Measurements from ENCODE around the gene USP26. TPM values are rescaled to one million over a fixed set of nuclear protein-coding genes. Genes with fewer than 3 reads are reported as not detected.
"Not testable (repeated sequence)": the region's sequence is repeated elsewhere in the genome, so short reads cannot be mapped to it uniquely, and the experiment has no call there.

Gene USP26
- polyA plus RNA-seq, 3 donors from 2014 or later = not detected

GRCh38 chrX:133056341-133056740, 40.6 kb downstream of the USP26 start:
- no peak for DNase-seq
- no peak overlapping the region for H3K27ac Mint-ChIP-seq
- H3K9me3 Mint-ChIP-seq = no peaks in the 10 kb centered on the region
- peaks cover 0 to 16% (median 5%) of the 10 kb centered on the region in 3 donors for H3K27me3 Mint-ChIP-seq (ENCODE audit: low read depth in 3 of 3)
- H3K4me1 Mint-ChIP-seq = no peaks in the 10 kb centered on the region
- no peaks in the 10 kb centered on the region for H3K36me3 Mint-ChIP-seq
- no peak overlapping the region for H3K4me3 Mint-ChIP-seq

DNA sequence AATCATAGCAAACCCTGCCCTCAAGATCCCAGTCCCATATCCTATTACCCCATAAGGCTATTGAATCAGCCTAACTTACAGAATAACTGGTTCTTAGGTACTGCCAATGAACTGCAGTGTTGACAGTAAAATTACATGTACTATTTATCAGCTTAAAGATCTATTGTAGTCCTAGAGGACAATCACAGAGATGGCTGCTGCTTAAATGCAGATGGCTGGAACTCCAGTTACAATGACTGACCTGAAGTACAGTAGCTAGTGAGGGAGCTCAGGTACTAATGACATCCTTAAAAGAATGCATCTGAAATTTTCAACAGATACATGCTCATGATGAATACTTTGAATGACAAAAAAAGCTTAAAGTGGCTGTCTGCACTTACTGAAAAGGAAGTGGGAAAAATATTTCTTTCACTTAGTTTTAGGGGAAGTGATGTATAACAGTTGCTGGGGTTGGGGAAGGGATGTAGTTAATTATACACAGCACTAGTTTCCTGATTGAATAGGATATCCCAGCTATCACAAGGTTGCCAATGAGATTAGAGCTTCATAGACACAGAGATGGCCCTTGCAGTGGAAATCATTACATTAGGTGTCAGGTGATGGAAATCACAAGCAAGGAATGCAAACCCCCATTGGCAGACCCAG, 42.0 kb downstream of the USP26 start:
- no peak overlapping the region for H3K4me3 Mint-ChIP-seq
- peaks cover 3 to 18% (median 5%) of the 10 kb centered on the region in 3 donors for H3K27me3 Mint-ChIP-seq (ENCODE audit: low read depth in 3 of 3)
- H3K27ac Mint-ChIP-seq = no peak overlapping the region
- no peaks in the 10 kb centered on the region for H3K9me3 Mint-ChIP-seq
- no peaks in the 10 kb centered on the region for H3K36me3 Mint-ChIP-seq
- no peaks in the 10 kb centered on the region for H3K4me1 Mint-ChIP-seq
- no peak for DNase-seq

- Mint-ChIP-seq H3K9me3 (no peaks in the 10 kb centered on the region), H3K4me1 (no peaks in the 10 kb centered on the region), H3K27ac (no peak overlapping the region), H3K27me3 (ENCODE audit: low read depth in 3 of 3) (peaks cover 3 to 19% (median 5%) of the 10 kb centered on the region in 3 donors), H3K36me3 (no peaks in the 10 kb centered on the region), H3K4me3 (no peak overlapping the region)
- no peak for DNase-seq
Observed at GRCh38 chrX:133053861-133054598, 42.9 kb downstream of the USP26 start.

GRCh38 chrX:133048751-133049150, 48.2 kb downstream of the USP26 start:
- Mint-ChIP-seq H3K27ac (no peak overlapping the region), H3K36me3 (no peaks in the 10 kb centered on the region), H3K4me1 (no peaks in the 10 kb centered on the region), H3K27me3 (ENCODE audit: low read depth in 3 of 3) (peaks cover 0 to 13% (median 7%) of the 10 kb centered on the region in 3 donors), H3K4me3 (no peak overlapping the region), H3K9me3 (no peaks in the 10 kb centered on the region)
- no peak for DNase-seq

DNA sequence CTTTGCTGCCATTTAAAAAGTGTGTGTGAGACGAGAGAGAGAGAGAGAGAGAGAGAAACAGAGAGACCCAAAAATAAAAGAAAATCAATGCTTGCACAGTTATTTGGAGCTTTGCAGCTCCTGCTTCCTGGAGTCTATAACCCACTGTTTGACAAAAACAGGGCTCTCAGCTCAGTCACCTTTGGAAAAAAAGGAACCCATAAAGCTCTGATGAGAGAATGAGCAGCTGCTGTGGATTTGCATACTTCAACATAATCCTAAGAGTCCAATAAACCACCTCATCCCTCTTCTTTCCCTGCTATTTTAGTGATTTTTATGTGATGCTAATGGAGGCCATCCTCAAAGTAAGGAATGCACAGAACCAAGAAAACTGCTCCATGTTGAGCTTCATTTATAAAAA, 50.3 kb downstream of the USP26 start:
- Mint-ChIP-seq H3K4me1 (no peaks in the 10 kb centered on the region), H3K27me3 (ENCODE audit: low read depth in 3 of 3) (peaks cover 0 to 11% (median 8%) of the 10 kb centered on the region in 3 donors), H3K36me3 (no peaks in the 10 kb centered on the region), H3K27ac (no peak overlapping the region), H3K9me3 (no peaks in the 10 kb centered on the region), H3K4me3 (no peak overlapping the region)
- no peak for DNase-seq

- Mint-ChIP-seq H3K4me3 (no peak overlapping the region), H3K27ac (no peak overlapping the region), H3K27me3 (ENCODE audit: low read depth in 3 of 3) (peaks cover 0 to 9% (median 8%) of the 10 kb centered on the region in 3 donors), H3K4me1 (no peaks in the 10 kb centered on the region), H3K9me3 (no peaks in the 10 kb centered on the region), H3K36me3 (no peaks in the 10 kb centered on the region)
- DNase-seq = no peak
Observed at GRCh38 chrX:133045986-133046385, 50.9 kb downstream of the USP26 start.

DNA sequence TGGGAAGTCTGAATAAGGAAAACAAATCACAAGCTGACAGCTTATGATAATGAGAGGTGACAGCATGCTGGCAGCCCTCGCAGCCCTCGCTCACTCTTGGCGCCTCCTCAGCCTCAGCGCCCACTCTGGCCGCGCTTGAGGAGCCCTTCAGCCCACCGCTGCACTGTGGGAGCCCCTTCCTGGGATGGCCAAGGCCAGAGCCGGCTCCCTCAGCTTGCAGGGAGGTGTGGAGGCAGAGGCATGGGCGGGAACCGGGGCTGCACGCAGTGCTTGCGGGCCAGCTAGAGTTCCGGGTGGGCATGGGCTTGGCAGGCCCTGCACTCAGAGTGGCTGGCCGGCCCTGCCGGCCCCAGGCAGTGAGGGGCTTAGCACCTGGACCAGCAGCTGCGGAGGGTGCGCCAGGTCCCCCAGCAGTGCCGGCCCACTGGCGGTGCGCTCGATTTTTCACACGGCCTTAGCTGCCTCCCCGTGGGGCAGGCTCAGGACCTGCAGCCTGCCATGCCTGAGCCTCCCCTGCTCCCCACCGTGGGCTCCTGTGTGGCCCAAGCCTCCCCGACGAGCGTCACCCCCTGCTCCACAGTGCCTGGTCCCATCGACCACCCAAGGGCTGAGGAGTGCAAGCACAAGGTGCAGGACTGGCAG, 52.6 kb downstream of the USP26 start:
- not testable (repeated sequence) for H3K4me3 Mint-ChIP-seq, H3K27ac Mint-ChIP-seq, H3K36me3 Mint-ChIP-seq, DNase-seq, H3K9me3 Mint-ChIP-seq, H3K4me1 Mint-ChIP-seq
- H3K27me3 Mint-ChIP-seq (ENCODE audit: low read depth in 3 of 3) = peaks cover 3 to 12% (median 5%) of the 10 kb centered on the region in 3 donors

DNA sequence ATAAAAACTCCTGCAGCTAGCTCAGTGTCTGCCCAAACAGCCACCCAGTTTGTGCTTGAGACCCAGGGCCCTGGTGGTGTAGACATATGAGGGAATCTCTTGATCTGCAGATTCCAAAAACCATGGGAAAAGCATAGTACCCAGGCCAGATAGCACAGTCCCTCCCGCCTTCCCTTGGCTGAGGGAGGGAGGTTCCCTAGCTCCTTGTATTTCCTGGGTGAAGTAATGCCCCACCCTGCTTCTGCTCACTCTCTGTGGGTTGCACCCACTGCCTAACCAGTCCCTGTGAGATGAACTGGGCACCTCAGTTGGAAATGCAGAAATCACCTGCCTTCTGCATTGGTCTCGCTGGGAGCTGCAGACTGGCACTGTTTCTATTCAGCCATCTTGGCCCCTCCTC, 54.6 kb downstream of the USP26 start:
- Mint-ChIP-seq H3K36me3 (no peaks in the 10 kb centered on the region), H3K27me3 (ENCODE audit: low read depth in 3 of 3) (peaks cover 1 to 14% (median 3%) of the 10 kb centered on the region in 3 donors), H3K4me1 (no peaks in the 10 kb centered on the region)

DNA sequence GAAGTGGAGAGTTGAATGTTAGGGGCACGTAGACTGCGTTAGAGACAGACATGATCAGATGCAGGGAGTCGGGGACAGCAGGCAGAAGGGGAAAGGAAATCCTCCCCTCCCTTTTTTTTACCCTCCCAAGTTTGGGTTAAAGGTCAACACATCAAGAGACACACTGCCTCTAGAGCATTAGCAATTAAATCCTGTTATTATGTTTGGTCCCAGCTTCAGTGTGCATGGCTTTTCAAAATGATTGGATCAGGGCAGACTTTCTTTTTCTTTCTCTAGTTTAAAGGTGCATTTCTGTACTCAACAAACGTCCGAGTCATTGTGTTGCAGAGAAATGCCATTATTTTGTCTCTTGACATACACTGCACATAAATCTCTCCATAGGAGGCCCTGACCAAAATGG, 63.9 kb downstream of the USP26 start:
- DNase-seq = no peak
- no peaks in the 10 kb centered on the region for H3K4me1 Mint-ChIP-seq
- H3K9me3 Mint-ChIP-seq = no peaks in the 10 kb centered on the region
- no peaks in the 10 kb centered on the region for H3K36me3 Mint-ChIP-seq
- H3K4me3 Mint-ChIP-seq = no peak overlapping the region
- H3K27me3 Mint-ChIP-seq (ENCODE audit: low read depth in 3 of 3) = peaks cover 5 to 19% (median 5%) of the 10 kb centered on the region in 3 donors
- no peak overlapping the region for H3K27ac Mint-ChIP-seq

More for the DNA sequence above, 54.6 kb downstream of the USP26 start:
- Mint-ChIP-seq H3K4me3 (no peak overlapping the region), H3K9me3 (peaks cover 0 to 4% (median 0%) of the 10 kb centered on the region in 6 donors), H3K27ac (no peak overlapping the region)
- no peak for DNase-seq

DNA sequence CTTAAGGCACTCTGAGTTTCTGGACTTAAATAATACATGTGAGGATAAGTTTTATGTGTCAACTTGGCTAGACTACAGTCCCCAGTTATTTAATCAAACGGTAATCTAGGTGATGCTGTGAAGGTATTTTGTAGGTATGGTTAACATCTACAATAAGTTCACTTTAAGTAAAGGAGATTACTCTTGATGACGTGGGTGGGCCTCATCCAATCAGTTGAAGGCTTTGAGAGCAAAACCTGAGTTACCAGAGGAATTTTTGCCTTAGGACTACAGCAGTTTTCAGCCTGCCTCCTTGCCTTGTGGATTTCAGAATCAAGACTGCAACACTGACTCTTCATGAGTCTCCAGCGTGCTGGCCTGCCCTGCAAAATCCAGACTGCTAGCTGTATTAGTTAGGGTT, 78.7 kb downstream of the USP26 start:
- H3K4me3 Mint-ChIP-seq = no peak overlapping the region

GRCh38 chrX:133007458-133007857, 89.5 kb downstream of the USP26 start:
- peaks cover 0 to 1% (median 0%) of the 10 kb centered on the region in 6 donors for H3K9me3 Mint-ChIP-seq
- H3K36me3 Mint-ChIP-seq = no peaks in the 10 kb centered on the region
- no peaks in the 10 kb centered on the region for H3K4me1 Mint-ChIP-seq
- DNase-seq = no peak
- H3K27ac Mint-ChIP-seq = no peak overlapping the region
- H3K4me3 Mint-ChIP-seq = no peak overlapping the region
- peaks cover 3 to 9% (median 5%) of the 10 kb centered on the region in 3 donors for H3K27me3 Mint-ChIP-seq (ENCODE audit: low read depth in 3 of 3)

More for the DNA sequence above, 78.7 kb downstream of the USP26 start:
- Mint-ChIP-seq H3K27me3 (ENCODE audit: low read depth in 3 of 3) (peaks cover 0 to 9% (median 0%) of the 10 kb centered on the region in 3 donors), H3K27ac (no peak overlapping the region), H3K9me3 (no peaks in the 10 kb centered on the region), H3K36me3 (no peaks in the 10 kb centered on the region), H3K4me1 (no peaks in the 10 kb centered on the region)
- no peak for DNase-seq

- DNase-seq = no peak
- Mint-ChIP-seq H3K27ac (no peak overlapping the region), H3K9me3 (peaks cover 0 to 1% (median 0%) of the 10 kb centered on the region in 6 donors), H3K4me1 (no peaks in the 10 kb centered on the region), H3K27me3 (ENCODE audit: low read depth in 3 of 3) (peaks cover 3 to 16% (median 5%) of the 10 kb centered on the region in 3 donors), H3K4me3 (no peak overlapping the region), H3K36me3 (no peaks in the 10 kb centered on the region)
Observed at GRCh38 chrX:133005616-133006015, 91.3 kb downstream of the USP26 start.

GRCh38 chrX:133005042-133005441, 91.9 kb downstream of the USP26 start:
- no peak for DNase-seq
- Mint-ChIP-seq H3K36me3 (no peaks in the 10 kb centered on the region), H3K27me3 (ENCODE audit: low read depth in 3 of 3) (peaks cover 3 to 16% (median 5%) of the 10 kb centered on the region in 3 donors), H3K4me1 (no peaks in the 10 kb centered on the region), H3K9me3 (peaks cover 0 to 1% (median 0%) of the 10 kb centered on the region in 6 donors), H3K27ac (no peak overlapping the region), H3K4me3 (no peak overlapping the region)

- no peak overlapping the region for H3K4me3 Mint-ChIP-seq
- H3K27ac Mint-ChIP-seq = no peak overlapping the region
- DNase-seq = no peak
- no peaks in the 10 kb centered on the region for H3K36me3 Mint-ChIP-seq
- peaks cover 0 to 10% (median 4%) of the 10 kb centered on the region in 3 donors for H3K27me3 Mint-ChIP-seq (ENCODE audit: low read depth in 3 of 3)
- H3K4me1 Mint-ChIP-seq = no peaks in the 10 kb centered on the region
- H3K9me3 Mint-ChIP-seq = no peaks in the 10 kb centered on the region
Observed at GRCh38 chrX:132999209-132999608, 97.7 kb downstream of the USP26 start.

Data from immature natural killer cell (primary cell).